HG02870 (cell line): Measurements from ENCODE around the gene PEAR1.

Experiments
- ATAC-seq: cut with Tn5 transposase; IDR thresholded peaks from one replicate; pipeline ENCODE4 v1.9.1; 2021; ENCODE audit warnings: mild to moderate bottlenecking, moderate library complexity; ENCODE audit not compliant: unreplicated experiment

The PEAR1 gene, protein sequence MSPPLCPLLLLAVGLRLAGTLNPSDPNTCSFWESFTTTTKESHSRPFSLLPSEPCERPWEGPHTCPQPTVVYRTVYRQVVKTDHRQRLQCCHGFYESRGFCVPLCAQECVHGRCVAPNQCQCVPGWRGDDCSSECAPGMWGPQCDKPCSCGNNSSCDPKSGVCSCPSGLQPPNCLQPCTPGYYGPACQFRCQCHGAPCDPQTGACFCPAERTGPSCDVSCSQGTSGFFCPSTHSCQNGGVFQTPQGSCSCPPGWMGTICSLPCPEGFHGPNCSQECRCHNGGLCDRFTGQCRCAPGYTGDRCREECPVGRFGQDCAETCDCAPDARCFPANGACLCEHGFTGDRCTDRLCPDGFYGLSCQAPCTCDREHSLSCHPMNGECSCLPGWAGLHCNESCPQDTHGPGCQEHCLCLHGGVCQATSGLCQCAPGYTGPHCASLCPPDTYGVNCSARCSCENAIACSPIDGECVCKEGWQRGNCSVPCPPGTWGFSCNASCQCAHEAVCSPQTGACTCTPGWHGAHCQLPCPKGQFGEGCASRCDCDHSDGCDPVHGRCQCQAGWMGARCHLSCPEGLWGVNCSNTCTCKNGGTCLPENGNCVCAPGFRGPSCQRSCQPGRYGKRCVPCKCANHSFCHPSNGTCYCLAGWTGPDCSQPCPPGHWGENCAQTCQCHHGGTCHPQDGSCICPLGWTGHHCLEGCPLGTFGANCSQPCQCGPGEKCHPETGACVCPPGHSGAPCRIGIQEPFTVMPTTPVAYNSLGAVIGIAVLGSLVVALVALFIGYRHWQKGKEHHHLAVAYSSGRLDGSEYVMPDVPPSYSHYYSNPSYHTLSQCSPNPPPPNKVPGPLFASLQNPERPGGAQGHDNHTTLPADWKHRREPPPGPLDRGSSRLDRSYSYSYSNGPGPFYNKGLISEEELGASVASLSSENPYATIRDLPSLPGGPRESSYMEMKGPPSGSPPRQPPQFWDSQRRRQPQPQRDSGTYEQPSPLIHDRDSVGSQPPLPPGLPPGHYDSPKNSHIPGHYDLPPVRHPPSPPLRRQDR

DNA sequence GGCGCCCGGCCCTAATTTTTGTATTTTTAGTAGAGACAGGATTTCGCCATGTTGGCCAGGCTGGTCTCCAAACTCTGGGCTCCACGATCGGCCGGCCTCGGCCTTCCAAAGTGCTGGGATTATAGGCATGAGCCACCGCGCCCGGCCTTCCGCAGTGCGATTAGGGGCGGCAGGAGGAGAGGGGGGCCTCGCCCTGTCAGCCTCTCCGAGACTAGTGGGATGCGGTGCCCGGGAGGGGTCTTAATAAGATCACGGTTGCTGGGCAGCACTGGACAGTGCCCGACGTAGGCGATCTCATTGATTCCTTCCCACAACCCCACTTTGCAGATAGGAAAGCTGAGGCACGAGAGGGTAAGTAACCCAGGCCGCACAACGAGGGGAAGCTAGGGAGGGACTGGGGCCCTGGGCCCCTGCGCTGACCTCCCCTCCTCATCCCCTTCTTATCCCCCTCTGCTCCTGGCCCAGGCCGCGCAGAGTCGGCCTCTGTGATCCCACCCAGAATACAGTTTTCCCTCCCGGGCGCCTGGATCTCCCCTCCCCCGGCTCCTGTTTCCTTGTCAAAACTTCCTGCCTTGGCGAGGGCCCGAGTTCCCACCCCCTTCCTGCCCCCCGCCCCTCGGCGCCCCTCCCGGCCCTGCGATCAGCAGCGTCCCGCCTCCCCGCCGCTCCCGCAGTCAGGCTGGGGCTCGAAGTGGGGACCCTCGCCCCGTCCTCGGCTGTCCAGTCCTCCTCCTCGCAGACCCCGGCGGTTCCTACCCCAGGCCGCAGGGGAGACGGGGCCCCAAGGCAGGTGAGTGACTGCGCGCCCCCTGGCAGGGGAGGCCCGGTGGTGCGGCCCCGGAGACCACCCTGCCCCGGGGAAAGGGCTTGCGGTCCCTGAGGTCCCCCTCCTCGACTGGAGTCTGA lies at the start of gene PEAR1:
PEAR1 (plus strand) TSS at position 671 of the 906 bp plus-strand sequence. CDS start 10,209 bp downstream, outside the sequence.
- no peak for ATAC-seq

GRCh38 chr1:156844102-156844501 lies 49.4 kb upstream of the PEAR1 start:
- ATAC-seq: no peak

- ATAC-seq: no peak
Observed at GRCh38 chr1:156844638-156845037, 48.9 kb upstream of the PEAR1 start.

- no peak for ATAC-seq
Observed at GRCh38 chr1:156845055-156845952, 48.2 kb upstream of the PEAR1 start.

GRCh38 chr1:156845953-156846545 lies 47.5 kb upstream of the PEAR1 start:
- no peak for ATAC-seq

- ATAC-seq: no peak
Observed at GRCh38 chr1:156846643-156847042, 46.9 kb upstream of the PEAR1 start.

DNA sequence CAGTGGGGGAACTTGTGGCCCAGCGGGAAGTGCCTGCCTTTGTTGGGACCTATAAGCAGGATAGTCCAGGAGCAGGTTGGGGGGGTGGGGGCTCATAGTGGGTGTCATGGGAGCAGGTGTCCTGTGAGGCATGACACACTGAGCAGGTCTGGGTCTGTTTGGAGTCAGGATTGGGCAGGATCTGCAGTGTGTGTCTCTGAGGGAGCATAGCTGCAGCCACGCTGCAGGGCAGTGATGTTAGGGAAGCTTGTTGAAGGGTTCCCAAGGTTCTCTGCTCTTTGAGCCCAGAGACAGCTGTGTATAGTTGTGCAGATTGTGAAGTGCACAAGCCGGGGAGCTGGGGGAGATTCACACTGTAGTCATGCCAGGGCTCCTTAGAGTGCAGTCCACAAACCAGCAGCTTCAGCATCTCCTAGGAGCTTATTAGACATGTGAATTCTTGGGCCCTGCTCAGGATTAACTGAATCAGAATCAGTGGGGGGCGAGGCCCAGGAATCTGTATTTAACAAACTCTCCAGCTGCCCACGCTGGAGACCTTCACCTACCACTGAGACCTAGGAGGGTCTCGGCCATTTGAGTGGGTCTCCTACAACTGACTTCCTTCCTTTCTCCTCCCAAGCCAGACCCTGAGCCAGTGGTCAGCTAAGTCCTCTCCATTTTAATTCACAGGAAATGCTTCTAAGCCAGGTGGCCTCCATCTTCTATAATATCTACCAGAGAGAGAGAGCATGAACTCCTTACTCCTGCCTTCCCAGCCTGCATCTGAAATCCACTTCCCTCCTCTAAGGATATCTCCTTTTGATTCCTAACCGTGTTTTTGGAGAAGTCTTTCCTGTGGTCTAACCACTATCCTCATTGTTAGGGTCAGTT lies 45.7 kb upstream of the PEAR1 start:
- no peak for ATAC-seq

GRCh38 chr1:156848461-156849150 lies 44.9 kb upstream of the PEAR1 start:
- no peak for ATAC-seq

- no peak for ATAC-seq
Observed at GRCh38 chr1:156849151-156849496, 44.4 kb upstream of the PEAR1 start.

DNA sequence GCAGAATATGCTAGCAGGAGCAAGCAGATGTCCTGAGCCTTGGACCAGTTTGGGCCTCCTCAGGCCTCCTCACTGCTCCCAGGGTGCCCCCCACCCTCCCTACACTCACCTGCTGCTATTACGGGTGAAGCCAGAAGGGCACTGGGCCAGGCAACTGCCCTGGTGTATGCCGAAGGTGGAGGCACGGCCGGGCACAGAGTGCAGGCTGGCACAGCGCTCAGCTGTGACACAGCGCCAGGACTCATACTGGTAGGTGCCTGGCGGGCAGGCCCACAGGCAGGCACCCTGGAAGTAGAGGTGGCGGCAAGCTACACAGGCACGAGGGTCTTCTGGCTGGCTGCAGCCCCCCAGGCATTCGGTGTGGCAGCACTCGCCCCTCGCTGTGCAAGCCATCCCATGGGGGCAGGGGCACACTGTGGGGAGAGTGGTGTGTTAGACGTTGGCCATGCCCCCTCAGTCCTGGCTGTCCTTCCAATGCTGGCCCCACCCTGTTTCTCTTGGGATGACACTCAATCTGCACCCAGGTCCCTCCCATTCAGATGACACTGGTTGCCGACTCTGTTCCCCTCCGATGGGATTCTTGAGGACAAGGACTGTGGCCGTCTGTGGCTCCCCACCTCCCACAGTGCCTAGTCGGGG lies 41.6 kb upstream of the PEAR1 start:
- no peak for ATAC-seq

DNA sequence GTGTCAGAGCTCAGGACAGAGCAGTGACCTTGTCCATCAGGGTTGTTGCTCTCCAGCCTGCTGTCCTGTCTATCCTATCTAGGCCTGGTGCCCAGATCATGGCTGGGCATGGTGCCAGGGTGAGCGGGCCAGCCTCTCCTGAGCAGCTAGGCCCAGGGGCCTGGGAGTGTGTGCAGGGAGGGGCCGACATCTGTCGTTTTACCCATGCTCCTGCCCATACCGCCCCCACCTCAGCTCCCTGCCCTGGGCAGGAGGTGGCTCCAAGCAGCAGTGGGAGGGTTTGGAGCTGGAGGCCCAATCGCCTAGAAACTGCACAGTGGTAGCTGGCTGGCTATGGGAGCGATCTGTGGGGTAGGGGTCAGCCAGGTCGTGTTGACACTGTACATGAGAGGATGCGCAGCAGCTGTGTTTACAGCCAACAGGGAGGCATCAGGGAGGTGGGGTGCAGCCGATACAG lies 41.1 kb upstream of the PEAR1 start:
- no peak for ATAC-seq

- ATAC-seq: no peak
Observed at GRCh38 chr1:156853761-156854160, 39.8 kb upstream of the PEAR1 start.

DNA sequence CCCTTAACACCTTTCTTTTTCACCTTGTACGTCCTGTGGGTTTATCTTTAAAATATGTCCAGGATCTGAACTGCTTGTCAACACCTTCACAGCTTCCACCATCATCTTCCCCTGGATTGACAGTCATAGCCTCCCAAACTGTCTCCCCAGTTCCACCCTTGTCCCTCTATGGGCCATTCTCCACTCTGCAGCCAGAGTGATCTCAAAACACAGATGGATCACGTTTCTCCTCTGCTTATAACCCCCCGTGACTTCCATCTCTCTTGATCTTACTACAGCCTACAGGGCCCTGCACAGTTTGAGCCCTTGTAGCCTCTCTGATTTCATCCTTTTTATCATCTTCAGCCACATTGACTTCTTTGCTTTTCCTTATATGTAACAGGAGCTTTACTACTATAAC lies 38.9 kb upstream of the PEAR1 start:
- no peak for ATAC-seq

- ATAC-seq: no peak
Observed at GRCh38 chr1:156856282-156856785, 37.2 kb upstream of the PEAR1 start.

DNA sequence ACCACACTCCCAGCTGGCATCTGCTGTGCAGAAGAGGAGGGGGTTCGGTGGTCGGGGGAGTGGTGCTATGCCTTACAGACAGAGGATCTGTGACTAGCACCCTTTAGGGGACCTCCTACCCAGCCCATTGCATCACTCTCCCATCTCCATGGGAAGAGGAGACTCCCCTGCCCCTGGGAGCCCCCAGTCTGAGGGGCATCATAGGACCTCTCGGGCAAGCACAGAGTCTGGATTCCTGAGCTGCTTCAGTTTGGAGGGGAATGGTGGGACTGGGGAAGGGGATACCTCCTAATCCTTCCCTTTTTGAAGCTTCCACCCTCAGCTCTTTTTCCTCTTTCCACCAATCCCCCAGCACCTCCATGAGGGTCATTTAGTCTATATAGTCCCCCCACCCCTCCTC lies 36.0 kb upstream of the PEAR1 start:
- no peak for ATAC-seq

DNA sequence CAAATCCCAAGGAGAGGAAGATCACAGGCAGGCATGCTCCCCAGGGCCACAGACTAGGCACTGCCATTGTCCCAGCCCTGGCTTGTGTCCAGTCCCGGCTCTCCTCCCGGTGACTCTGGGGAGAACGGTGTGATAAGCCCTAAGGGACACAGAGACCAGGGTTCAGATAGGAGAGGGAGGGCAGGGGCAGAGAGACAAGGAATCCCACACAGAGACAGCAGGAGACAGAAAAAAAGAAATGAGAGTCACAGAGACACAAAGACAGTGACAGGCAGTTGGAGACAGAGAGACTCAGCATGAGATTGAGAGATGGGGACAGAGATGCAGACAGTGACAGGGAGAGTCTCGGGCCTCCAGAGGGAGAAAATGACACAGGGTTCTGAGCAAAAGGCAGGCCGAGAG lies 35.0 kb upstream of the PEAR1 start:
- no peak for ATAC-seq

GRCh38 chr1:156858959-156859522 lies 34.5 kb upstream of the PEAR1 start, which contains the start of gene INSRR:
Gene INSRR, minus strand, starts transcription at chr1:156859117. Its CDS starts 496 bp downstream, at chr1:156858621.
- ATAC-seq: no peak
